Erythroblast (primary cell): ENCODE measurements around the gene LSS.

Experiments used
- DNase-seq, 2 experiments: peaks; one replicate each; lab custom pipeline; 2025; lab: John Stamatoyannopoulos, UW
- GATA1 ChIP-seq: IDR thresholded peaks from 2 replicates; pipeline ENCODE4 v1.6.1; 2011; ENCODE audit warnings: low read depth, mild to moderate bottlenecking, control low read depth, low read length, moderate library complexity
- POLR2A ChIP-seq: IDR thresholded peaks from 2 replicates; pipeline ENCODE4 v1.6.1; 2011; ENCODE audit warnings: mild to moderate bottlenecking, low read length

LSS gene

GRCh38 chr21:46199436-46200373, 28.9 kb downstream of the LSS start:
- no peak for DNase-seq

DNA sequence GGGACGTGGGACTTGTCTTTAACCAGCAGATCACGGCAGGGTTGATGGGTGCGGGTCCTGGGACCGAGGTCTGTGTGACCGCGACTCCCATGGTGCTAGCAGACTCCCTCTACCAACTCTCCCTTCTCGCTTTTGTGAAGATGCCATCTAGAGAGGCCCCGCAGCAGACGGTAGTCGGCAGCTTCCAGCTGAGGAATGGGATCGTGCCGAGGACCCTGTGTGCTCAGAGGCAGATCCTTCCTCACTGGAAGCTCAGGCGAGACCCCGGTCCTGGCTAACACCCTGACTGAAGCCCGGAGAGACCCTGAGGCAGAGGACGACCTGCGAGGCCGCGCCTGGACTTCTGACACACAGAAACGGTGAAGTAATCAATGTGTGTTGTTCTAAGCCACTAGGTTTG, 31.8 kb downstream of the LSS start:
- no peak for DNase-seq
- no peak for TF ChIP-seq GATA1
- TF ChIP-seq POLR2A = no peak

More at GRCh38 chr21:46199436-46200373, 28.9 kb downstream of the LSS start:
- TF ChIP-seq POLR2A (no peak), GATA1 (no peak)

GRCh38 chr21:46195595-46196195, 32.9 kb downstream of the LSS start:
- no peak for DNase-seq
- TF ChIP-seq POLR2A = no peak
- no peak for TF ChIP-seq GATA1

- no peak for TF ChIP-seq POLR2A
- TF ChIP-seq GATA1 = no peak
- no peak for DNase-seq
Measured at GRCh38 chr21:46194374-46195334, 33.9 kb downstream of the LSS start.

GRCh38 chr21:46193829-46194373, 34.7 kb downstream of the LSS start:
- TF ChIP-seq POLR2A (no peak), GATA1 (no peak)
- no peak for DNase-seq

DNA sequence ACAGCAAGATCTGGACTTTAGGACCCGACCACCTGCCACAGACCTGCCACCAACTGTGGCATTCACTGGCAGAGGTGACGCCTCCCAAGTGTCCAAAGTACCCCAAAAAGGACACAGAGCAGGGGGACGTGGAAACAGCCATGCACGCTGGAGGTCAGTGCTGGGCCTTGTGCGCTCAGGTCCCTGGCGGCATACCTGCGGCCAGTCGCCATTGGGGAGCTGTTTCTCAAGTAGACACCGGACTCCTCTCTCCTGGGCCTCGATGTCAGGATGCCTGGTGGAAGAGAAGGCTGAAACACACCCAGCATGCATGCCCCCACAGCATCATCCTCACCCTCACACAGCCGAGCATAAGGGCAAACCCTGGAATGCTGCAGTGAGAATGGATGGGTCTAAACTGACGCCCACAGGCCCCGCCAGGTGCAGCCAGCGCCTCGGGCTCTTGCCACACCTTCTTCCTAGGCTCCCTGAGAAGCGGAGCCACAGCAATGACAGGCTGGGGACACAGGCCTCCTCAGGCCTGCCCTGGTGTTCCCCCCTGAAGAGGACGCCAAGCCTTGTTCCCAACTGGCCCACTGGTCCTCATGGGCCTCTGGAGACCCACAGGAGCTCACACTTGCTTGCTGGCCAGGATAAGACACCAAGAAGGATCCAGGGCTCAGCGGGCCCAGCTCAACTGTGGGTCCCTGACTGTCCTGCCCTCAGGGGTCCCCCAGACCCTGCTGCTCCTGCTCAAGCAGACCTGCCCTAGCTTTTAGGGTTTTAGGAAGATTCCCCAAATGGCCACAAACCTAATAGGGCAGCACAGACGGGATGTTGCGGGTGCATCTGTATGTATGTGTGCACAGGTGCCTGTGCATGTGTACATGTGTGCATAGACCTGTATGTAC, 36.6 kb downstream of the LSS start:
- DNase-seq = no peak
- TF ChIP-seq POLR2A (no peak), GATA1 (no peak)

DNA sequence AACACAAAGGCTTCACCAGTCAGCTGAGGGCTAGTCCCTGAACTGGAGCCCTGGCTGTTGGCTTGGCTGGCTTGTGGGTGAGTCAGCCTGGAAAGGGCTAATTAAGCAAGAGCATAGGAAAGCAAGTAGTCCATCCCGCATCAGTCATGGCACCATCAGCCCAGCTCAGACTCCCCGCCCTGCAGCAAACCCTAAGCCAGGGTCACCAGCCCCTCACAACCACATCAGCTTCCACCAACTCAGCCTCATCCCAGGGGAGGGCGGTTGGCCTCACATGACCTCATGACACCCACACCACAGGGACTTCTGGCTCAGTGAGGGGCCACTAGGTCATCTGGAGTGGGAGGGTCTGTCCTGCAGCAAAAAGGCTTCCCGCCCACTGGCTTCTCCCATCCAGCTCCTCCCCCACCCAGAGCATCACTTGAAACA, 37.3 kb downstream of the LSS start:
- no peak for DNase-seq
- TF ChIP-seq GATA1 = no peak
- no peak for TF ChIP-seq POLR2A

GRCh38 chr21:46190491-46191131, 38.0 kb downstream of the LSS start:
- TF ChIP-seq GATA1 (no peak), POLR2A (no peak)

DNA sequence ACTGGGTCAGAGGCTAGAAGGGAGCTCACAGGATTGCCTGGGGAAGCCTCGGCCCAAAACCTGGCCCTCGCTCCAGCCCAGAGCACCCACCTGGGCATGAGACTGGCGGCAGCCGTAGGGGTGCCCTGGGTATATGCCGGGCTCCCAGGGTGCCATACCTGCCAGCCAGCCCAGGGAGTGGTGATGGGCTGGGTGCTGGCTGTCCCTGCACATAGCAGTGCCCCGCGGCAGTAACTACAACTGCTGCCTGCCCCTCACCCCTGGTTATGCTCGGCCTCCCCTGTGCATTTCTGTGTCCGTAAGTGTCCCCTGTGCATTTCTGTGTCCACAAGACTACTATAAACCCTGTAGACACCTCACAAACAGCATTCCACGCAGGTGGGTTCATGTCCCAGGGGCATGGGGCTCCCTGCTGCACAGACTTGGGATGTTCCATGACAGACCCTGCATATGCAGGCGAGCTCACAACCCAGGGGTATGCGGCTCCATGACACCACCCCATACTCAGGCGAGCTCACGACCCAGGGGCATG, 38.5 kb downstream of the LSS start:
- TF ChIP-seq POLR2A (no peak), GATA1 (no peak)
- DNase-seq = no peak

More at GRCh38 chr21:46190491-46191131, 38.0 kb downstream of the LSS start:
- DNase-seq = no peak

DNA sequence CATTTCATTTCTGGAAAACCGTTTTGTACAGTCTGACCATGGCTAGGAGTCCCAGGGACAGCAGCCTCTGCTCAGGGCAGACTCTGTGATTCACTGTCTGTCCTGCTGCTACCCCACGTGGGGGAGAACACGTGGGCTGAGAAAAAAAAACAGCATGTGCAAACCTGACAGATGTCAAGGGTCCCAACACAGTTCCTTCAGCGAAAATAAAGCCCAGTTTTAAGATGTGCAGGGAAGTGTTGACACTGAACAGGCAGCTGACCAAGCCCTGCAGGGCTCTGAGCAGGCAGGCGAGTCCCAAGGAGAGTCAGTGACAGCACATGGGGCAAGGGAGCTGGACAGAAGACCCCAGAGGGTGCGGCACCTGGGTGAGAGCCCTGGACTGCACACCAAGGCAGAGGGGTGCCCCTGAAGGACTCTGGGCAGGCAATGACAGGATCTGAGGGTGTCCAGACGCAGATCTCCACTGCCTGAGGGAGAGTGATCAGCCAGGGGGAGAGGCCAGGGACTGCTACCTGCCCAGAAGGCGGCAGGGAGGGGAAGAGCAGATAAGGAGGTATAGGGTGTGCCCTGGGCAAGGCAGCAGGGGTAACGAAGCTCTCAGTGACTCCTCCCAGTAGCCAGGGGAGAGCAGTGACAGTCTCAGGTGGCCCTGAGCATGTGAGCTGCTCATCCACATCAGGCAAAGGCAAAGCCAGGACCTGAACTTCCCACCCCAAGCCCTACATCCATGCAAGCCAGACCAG, 39.2 kb downstream of the LSS start:
- TF ChIP-seq POLR2A (no peak), GATA1 (no peak)
- no peak for DNase-seq
